GM18868 (cell line): Measurements from ENCODE around the gene SGMS2.

Experiments used
- ATAC-seq: cut with Tn5 transposase; IDR thresholded peaks from one replicate; pipeline ENCODE4 v1.9.1; 2021; ENCODE audit warnings: mild to moderate bottlenecking, moderate library complexity; ENCODE audit not compliant: unreplicated experiment

SGMS2 gene

DNA sequence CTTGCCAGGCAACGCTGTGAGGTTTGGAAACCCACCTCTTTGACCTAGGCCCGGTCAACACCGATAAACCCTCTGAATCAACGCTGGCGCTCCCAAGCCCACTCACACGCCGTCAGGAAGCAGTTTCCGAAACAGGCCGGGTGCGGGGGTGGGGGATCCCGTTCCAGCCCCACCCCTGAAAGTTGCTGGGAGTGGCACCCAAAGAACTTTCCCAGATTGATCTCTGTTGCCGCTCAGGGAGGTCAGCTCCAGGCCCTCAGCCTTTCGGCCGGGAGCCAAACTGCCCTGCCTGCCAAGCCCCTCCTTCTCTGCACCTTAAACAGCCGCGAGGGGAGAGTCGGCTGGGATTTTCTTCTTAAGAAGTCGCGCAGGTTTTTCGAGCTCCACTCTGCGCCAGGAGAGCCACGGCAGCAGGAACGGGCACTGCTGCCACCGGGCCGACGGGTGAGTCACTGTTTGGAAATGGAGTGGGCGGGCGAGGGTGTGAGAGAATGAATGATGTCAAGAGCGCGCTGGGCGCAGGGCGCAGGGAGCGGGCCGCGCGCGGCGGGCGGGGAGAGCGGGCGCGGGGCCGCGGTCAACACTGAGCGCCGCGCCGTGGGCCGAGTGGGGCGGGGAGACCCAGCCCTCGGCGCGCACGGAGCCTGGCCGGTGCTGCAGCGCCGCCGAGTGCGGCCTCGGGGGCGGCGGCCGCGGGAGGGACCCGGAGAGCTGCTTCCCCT, at the start of gene SGMS2:
SGMS2 (plus strand) TSS at position 583 of the 722 bp plus-strand sequence. CDS start 70,622 bp downstream, outside the sequence.
- ATAC-seq = peak; percentile 75

DNA sequence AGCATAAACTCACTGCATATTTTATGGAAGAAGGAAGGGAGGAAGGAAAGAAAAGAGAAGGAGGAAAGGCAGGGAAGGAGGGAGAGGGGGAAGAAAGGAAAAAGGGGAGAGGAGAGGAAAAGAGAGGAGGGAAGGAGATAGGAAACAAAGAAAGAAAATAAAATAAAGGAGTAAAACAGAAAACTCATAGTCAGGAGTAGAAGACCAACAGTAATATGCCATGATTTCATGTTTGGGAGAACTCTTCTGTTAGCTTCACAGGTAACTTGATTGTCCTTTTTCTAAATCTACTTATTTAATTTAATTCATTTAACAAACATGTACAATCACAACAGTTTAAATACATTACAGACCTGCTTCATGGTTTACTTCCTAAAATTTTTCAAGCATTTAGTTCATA, 46.8 kb upstream of the SGMS2 start:
- ATAC-seq = no peak

- no peak for ATAC-seq
Measured at GRCh38 chr4:107778784-107779530, 45.8 kb upstream of the SGMS2 start.

- no peak for ATAC-seq
Measured at GRCh38 chr4:107780665-107781064, 44.1 kb upstream of the SGMS2 start.

- no peak for ATAC-seq
Measured at GRCh38 chr4:107791902-107792301, 32.8 kb upstream of the SGMS2 start.

DNA sequence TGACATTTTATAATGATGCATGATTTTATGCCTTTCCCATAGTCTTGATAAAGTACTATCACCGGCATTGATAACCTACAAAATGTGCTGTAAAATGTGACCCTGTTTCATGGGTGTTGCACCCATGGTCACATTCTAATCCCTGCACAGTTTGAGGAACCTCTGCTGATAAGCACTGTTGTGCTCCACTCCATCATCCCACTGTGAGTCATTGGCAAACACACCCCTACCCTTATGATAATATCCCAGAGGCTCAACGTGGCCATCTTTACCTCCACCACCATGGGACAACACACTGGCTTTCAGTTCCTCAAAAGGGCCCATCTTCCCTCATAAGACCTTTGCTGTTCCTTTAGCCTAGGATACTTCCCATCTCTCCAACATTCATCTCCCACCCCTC, 32.0 kb upstream of the SGMS2 start:
- no peak for ATAC-seq

GRCh38 chr4:107793996-107794395, 30.7 kb upstream of the SGMS2 start:
- ATAC-seq = no peak

DNA sequence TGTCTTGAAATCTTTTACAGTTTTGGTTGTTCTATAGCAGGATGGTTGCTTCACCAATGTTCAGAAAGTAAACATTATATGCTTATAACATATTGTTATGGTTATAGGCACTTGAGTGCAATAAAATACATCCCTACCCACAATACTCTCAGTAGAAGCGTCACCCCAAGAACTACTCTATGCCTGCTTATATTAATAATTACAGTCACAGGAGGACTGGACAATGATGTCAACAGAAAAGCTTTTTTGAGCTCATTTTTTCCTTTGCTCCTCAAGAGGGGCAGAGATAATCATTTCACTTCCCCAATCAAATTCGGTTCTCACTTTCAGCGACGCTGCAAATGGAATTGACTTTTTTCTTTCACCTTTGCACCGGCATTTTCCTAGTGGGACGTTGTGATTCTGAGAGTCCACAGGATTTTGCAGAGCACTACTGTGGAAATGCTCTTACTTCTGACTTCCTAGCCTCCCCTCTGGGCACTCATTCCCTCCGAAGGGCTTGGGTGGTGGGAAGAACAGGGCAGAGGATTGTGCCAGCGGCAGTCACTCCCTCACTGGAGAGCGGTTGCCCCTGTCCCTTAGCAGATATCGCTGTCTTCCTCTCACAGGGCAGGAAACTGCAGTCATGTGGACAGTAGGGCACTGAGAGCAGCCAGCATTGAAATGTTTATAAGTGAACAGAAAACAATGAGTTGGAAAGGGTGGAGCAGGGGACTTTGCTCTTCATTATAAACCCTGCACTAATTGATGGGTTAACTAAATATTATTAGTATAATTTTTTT, 24.9 kb upstream of the SGMS2 start:
- ATAC-seq = no peak

DNA sequence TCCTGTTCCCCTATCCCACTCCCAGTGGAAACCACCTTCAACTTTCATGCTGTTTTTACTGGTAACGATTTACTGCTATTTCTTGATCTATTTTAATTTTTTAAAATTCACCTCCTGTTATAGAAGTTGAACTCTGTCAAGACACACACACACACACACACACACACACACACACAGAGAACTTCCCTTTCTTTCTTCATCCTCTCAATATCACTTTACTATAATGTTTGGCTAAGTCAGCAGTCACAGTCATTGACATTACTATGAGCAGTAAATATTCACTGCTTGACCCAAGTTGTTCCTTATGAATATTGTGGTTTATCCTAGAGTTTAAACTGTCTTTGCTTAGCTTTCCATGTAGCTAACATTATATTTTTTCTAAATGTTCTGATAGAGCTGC, 24.0 kb upstream of the SGMS2 start:
- ATAC-seq = no peak

DNA sequence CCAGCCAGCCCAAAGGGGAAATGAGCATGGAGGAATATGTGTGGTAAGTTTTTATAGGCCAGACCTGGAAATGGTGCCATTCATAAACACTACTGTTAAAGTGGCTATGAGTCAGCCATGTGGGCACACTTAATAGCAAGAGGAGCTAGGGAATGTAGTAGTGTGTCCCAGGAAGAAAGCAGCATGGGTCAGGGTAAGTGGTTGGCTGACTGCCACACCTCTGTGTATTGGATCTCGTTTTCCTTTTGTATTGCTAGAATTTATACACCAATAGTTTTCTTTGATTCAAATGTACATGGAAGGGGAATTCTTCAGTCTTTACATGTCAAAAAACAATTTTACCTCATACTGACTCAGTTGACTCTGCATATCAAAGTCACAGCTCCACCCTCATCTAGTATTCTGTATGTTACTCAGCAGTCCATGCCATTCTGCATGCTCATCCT, 22.9 kb upstream of the SGMS2 start:
- no peak for ATAC-seq

DNA sequence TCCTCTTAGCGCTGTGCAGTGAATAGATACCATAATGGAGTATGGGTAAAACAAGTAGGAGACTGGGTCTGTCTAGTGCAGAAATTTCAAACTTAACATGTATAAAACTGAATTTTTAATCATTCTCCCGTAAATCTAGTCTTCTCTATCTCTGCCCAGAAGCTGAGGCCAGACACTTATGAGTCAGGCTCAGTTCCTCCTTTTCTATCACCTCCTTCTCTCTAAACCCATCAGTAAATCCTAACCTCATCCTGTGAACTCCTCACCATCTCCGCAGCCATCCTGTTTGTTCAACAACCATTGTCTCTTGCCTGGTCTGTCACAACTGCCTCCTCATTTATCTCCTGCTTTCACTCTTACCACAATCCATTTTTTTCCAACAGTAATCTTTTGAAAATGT, 19.8 kb upstream of the SGMS2 start:
- ATAC-seq = no peak

- ATAC-seq = no peak
Measured at GRCh38 chr4:107806196-107806595, 18.5 kb upstream of the SGMS2 start.

DNA sequence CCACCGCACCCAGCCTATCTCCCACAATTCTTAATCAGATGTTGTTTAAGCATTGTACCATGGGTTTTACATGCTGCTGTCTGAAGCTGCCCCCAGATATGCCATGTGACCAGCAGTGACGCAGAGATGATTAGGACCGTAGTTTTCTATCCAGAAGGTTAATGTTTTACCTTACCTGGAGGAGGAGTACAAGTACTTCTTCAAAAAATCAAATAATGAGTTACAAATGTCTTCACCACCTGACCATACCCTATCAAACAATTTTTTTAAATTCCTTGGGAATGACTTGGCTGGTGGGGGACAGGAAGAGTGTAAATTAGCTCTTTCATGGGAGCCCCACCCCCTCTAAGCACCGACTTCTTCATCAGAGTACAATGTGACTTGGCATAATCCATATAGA, 16.2 kb upstream of the SGMS2 start:
- no peak for ATAC-seq

- ATAC-seq = no peak
Measured at GRCh38 chr4:107809210-107809609, 15.5 kb upstream of the SGMS2 start.

GRCh38 chr4:107814758-107815157, 10.0 kb upstream of the SGMS2 start:
- ATAC-seq = no peak

- ATAC-seq = no peak
Measured at GRCh38 chr4:107815158-107815557, 9.6 kb upstream of the SGMS2 start.

DNA sequence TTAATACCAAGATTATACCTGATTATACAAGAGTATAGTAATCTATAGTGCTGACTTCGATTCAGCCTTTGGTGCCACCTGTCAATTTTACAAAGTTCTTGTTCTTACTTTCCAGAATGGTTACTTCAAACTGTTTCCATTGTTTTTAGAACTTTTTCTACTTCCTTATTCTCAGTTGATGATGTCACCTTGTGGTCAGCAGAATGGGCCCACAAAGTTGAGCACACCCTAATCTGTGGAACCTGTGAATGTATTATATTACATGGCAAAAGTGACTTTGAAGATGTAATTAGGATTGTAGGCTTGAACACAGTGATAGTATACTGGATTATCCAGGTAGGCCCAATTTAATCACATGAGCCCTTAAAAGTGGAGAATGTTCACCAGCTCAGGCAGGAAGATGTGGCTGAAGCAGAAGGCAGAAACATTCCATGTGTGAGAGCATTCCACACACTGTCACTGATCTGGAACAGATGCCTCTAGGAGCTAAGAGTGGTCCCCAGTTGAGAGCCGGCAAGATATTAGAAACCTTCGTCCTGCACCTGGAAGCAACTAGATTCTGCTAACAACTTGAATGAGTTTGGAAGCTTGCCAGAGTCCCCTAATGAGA, 6.3 kb upstream of the SGMS2 start:
- peak; percentile 64 for ATAC-seq

DNA sequence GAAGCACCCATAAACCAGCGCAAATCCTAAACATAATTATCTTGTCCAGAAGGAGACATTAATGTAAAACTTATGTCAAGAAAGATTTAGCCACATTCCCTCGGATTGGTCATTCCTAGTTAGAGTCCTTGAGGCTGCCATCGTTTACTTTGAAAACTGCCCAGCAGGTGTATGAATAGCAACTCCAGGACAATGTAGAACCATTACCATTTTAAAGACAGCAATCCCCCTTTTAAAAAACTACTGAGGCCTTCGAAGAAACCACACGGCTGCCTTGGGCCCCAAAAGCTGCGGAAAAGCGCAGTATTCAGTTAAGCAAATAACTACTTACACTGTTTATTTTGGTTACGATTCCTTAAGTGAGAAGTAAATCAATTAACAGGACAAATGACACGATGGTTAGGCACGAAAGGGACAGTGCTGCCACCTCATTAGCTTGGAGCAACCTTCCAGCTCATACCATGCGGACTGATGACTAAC, 822 bp upstream of the SGMS2 start:
- ATAC-seq = no peak

DNA sequence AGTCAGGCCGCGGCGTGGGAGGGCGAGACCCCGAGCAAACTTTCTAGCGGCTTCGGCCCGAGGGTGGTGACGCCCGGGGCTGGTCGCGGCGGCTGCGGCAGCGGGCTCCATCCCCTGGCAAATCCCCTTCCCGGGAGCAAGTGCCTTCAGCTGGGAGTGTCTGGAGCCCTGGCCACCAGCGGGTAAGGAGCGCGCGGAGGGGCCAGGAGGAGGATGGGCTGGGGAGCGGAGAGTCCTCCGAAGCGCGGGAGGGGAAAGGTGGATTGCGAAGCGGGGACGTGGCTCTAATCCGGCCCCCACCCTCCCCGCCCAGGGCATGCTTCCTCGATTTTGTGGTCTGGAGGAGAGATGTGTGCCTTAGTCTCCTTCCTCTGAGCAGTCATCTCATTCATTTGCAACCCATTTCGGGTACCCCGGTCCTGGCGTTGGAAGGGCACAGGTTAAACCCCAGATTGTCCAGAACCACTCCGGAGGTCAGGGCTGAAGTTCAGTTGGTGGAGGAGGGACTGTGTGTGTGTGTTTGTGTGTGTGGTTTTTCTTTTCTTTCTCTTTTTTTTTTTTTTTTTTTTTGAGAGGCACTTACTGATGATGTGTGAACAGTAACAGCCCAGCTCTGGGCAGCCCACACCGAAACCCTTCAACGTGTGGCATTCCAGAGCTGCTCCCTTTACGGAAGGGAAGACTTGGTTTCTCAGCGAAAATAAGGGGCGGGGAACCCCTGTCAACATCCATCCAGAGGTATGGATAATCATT, 516 bp downstream of the SGMS2 start:
- ATAC-seq = peak; percentile 24

DNA sequence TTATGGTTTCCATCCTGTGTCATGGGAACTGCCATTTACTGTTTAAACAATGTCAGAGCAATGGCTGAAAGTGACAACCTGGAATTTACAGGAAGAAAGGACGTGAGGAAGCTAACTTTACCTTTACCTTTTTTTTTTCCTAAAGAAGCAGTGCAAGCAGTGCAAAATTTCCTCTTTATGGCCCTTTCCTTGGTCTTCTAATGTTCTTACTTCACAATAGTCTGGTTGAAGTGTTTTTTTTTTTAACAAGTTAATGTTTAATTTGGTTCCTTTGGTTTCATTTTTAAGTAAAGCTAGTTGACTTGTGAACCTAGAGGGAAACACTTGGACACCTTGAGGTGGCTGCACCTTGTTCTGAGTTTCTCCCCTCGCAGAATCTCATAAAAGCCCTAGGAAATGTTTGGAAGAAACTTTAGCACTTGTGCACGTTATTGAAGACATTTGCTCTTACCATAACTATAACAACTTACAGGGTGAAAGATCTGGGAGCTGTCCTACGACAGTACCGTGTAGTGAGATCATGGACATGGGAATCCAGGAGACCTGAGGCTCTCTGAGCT, 1.8 kb downstream of the SGMS2 start:
- ATAC-seq = no peak
